Stimulated activated CD8-positive, alpha-beta memory T cell treated with anti-CD3 and anti-CD28 coated beads, Interleukin-4, amount 100 ng/mL, for 24 hours (primary cell): ENCODE data around the gene SYNGR4.
"Not testable (repeated sequence)": the region's sequence is repeated elsewhere in the genome, so short reads cannot be mapped to it uniquely, and the experiment has no call there.

ENCODE experiments used
- DNase-seq: peaks from one replicate; pipeline ENCODE4 v3.0.0-alpha.2; 2020; ENCODE audit warnings: low read depth

Gene SYNGR4

DNA sequence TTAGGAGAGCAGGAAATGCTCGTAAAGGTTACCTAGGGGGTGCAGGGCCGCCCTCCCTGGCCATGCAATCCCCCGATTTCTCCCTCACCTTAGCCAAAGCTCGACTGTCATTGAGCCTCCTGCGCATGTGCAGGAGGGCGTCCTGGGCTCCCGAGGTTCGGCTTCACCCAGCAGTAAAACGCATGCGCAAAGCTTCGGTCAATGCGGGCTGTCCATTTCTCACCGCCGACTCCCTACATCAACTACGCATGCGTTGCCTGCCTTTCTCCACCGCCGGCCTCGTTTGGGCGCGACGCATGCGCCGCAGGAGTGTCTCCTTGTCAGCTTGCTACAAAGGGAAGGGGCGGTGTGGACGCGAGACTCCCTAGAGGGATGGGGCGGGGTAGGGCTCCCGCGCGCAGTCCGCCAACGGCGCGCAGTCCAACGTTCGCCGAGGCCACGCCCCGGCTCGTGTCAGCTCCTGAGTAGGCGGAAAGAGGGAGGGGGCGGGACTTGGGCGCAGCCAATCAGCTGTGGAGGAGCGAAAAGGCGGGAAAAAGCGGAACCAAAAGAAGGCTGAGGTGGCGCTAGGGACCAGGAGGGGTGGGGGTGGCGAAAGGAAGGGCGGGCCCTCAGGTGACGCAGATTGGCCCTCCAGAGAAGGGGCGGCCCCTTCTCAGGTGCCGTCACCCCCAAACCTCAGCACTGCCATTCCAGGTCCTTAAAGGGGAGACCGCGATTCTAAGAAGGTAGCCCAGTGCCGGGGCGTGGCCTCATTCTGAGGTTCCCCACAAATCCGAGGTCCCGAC lies at the start of gene SYNGR4, which contains the start of gene TMEM143:
SYNGR4 (plus strand) TSS at position 558 of the 788 bp plus-strand sequence. CDS start 1,476 bp downstream, outside the sequence.
TMEM143 (minus strand) TSS at position 131 of the 788 bp plus-strand sequence; CDS start at position 111, 20 bp downstream.
- peak; percentile 96 for DNase-seq

- DNase-seq, result no peak
These were observed 48.5 kb upstream of the SYNGR4 start for GRCh38 chr19:48315712-48316111.

DNA sequence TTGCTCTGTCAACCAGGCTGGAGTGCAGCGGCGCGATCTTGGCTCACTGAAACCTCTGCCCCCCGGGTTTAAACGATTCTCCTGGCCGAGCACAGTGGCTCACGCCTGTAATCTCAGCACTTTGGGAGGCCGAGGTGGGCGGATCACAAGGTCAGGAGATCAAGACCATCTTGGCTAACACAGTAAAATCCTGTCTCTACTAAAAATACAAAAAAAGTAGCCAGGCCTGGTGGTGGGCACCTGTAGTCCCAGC lies 46.5 kb upstream of the SYNGR4 start:
- not testable (repeated sequence) for DNase-seq

DNA sequence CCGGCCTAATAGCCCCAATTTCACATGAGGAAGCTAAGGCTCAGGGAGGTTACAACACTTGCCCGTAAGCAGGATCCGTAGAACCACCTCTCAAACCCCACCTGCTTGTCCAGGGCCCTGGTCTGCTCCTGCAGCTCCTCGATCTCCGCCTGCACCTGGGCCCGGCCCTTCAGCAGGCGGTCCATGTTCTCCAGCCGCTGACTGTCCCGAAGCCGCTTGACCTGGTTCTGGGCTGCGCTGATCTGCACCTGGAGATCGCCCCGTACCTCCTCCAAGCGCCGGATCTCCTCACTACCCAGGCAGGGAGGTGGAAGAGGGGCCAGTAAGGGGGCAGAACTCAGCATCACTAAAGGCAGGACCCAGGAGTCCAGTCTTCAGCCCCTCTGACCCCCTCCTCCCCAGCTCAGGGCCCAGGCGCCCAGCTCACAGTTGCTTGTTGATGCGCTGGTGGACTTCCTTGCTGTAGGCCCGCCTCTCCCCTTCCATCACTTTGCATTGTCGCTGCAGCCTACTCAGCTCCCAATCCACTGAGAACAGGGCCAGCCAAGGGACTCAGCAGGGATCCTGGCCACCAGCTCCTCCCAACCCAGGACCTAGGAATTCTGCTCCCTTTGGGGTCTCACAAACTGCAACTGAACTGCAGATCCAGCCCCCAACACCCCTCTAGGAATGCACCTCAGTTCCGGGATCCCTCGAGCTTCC lies 45.7 kb upstream of the SYNGR4 start:
- DNase-seq, result no peak

- DNase-seq, result peak; percentile 69
These were observed 44.3 kb upstream of the SYNGR4 start for GRCh38 chr19:48319647-48320541.

- DNase-seq, result peak; percentile 92
These were observed 42.9 kb upstream of the SYNGR4 start for GRCh38 chr19:48321372-48321621.

GRCh38 chr19:48321622-48322591 lies 42.3 kb upstream of the SYNGR4 start:
- peak; percentile 97 for DNase-seq

DNA sequence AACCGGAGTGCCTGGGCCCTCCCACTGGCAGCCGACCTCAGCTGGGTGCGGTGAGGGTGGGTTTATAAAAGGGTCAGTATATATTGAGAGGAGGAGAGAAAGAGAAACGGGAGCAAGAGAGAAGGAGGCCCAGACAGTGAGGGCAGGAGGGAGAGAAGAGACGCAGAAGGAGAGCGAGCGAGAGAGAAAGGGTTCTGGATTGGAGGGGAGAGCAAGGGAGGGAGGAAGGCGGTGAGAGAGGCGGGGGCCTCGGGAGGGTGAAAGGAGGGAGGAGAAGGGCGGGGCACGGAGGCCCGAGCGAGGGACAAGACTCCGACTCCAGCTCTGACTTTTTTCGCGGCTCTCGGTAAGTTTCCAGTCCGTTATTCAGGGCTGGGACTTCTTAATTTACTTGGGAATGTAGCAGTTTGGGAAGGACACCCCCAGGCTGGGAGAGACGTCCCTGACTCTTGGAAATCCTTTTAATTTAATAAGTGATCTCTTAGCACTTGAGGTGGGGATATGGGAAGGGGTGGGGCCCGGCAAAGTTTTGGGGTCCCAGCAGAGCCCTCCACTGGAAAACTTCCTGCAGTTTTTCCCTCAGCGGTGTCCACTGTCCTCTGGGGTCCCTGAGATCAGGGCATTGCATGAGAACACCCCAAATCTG lies 38.8 kb upstream of the SYNGR4 start, which contains the start of gene EMP3:
EMP3 (plus strand) TSS at position 288 of the 646 bp plus-strand sequence. CDS start 1,293 bp downstream, outside the sequence.
- DNase-seq, result peak; percentile 80

GRCh38 chr19:48329167-48329891 lies 34.8 kb upstream of the SYNGR4 start:
- peak; percentile 16 for DNase-seq

- peak; percentile 71 for DNase-seq
These were observed 34.0 kb upstream of the SYNGR4 start for GRCh38 chr19:48330012-48330681.

- no peak for DNase-seq
These were observed 31.9 kb upstream of the SYNGR4 start for GRCh38 chr19:48332351-48332661.

- DNase-seq, result peak; percentile 74
These were observed 31.3 kb upstream of the SYNGR4 start for GRCh38 chr19:48332662-48333466.

DNA sequence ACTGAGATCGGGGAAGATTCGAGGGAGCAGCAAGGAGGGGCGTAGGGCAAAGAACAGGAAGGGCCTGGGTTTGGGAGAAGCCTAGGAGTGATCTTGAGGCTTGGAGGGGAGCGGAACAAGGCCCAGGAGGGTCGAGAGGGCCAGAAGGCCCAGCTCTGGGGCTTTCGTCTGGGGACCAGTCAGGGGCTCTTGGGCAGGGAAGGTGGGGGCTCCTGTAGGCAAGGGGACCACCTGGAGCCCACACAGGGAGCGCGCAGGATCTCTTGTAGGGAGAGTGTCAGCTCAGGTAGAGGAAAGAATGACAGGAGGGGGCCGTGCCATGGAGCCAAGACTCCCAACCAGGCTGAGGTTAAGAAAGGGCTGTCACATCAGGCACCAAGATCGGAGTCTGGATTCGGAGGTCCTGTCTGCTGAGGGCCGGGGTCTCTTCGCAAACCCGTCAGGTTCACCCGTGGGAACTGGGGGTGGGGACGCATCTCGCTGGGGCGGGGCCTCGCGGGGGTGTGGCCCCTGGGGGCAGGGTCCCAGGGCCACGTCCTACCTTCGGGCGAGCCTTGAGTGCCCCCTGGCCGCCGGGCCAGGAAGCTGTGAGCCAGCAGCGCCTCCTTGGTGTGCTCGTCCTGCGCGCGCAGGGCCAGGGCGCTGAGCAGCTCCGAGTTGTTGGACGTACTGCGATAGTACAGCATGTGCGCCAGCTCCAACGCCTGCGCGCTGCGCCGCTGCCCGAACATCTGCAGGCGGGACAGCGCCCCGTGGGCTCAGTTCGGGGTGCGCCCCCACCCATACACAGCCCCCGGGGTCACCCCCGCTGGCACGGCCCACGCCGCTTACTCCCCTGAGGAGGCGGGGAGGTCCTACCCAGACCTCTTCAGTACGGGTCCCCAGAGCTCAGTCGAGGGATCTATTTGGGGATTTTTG lies 30.4 kb upstream of the SYNGR4 start:
- peak; percentile 87 for DNase-seq

DNA sequence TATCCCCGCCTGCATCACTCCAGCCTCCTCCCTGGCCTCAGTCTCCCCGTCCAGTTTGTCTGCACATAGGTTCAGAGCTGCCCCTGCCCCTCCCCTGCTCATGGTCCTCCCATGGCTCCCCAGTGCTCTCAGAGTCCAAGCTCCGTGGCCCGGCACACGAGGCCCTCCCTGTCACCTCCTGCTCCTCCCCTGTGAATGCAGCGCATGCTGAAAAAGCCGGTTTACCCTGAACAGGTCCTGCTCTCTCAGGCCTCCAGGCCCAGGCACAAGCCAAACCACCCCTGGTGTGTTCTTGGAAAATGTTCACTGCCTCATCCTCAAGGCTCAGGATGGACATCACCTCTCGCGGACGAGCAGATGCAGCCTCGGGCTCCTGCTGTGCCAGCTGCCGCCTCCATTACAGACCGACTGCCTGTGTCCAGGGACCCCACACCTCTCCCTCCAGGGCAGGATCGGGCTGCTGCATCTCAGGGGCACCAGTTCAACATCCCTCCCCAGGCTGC lies 25.9 kb upstream of the SYNGR4 start:
- no peak for DNase-seq

- DNase-seq, result no peak
These were observed 25.2 kb upstream of the SYNGR4 start for GRCh38 chr19:48338802-48339503.

GRCh38 chr19:48340995-48341394 lies 23.2 kb upstream of the SYNGR4 start:
- no peak for DNase-seq
